Upper lobe of left lung (tissue), 6 donors: ENCODE data around the gene GSTM4. TPM values are rescaled to one million over a fixed set of nuclear protein-coding genes. Genes with fewer than 3 reads are reported as not detected.
"Not testable (repeated sequence)": the region's sequence is repeated elsewhere in the genome, so short reads cannot be mapped to it uniquely, and the experiment has no call there.

Experiments used
- ATAC-seq, 2 donors: fragments of 200-7000 bp; cut with Tn5 transposase; one replicate each; pipeline ENCODE4 v1.9.1; 2022; ENCODE audit warnings: mild to moderate bottlenecking in 2 of 2, moderate library complexity in 2 of 2; ENCODE audit not compliant: low FRiP score in 2 of 2
- DNase-seq, 2 donors: peaks; one replicate each; pipeline ENCODE4 v3.0.0-alpha.2; 2019 to 2020
- H3K27ac ChIP-seq, 4 donors: fragments of 200-600 bp; sonication (generic); one replicate each; pipeline ENCODE4 v1.5.1; 2016 to 2019
- H3K27me3 ChIP-seq, 4 donors: fragments of 200-600 bp; sonication (generic); one replicate each; pipeline ENCODE4 v1.5.1; 2017 to 2019
- H3K36me3 ChIP-seq, 4 donors: fragments of 200-600 bp; sonication (generic); one replicate each; pipeline ENCODE4 v1.5.1; 2016 to 2019
- H3K4me1 ChIP-seq, 4 donors: fragments of 200-600 bp; sonication (generic); one replicate each; pipeline ENCODE4 v1.5.1; 2018 to 2019
- H3K4me3 ChIP-seq, 4 donors: fragments of 200-600 bp; sonication (generic); one replicate each; pipeline ENCODE4 v1.5.1; 2017 to 2019; ENCODE audit warnings: mild to moderate bottlenecking in 2 of 4, moderate library complexity in 1 of 4
- H3K9me3 ChIP-seq, 4 donors: fragments of 200-600 bp; sonication (generic); one replicate each; pipeline ENCODE4 v1.5.1; 2018 to 2019
- EP300 ChIP-seq, 4 donors: sonication (generic); formaldehyde crosslinking; IDR thresholded peaks; one replicate each; pipeline ENCODE4 v1.5.1; 2017; ENCODE audit warnings: antibody characterized with exemption in 4 of 4, control low read depth in 2 of 4
- POLR2A ChIP-seq, 4 donors: fragments of 450-650 bp; IDR thresholded peaks; one replicate each; pipeline ENCODE4 v1.5.1; 2016 to 2017; ENCODE audit warnings: antibody characterized with exemption in 4 of 4, mild to moderate bottlenecking in 2 of 4
- POLR2AphosphoS5 ChIP-seq, 2 donors: sonication (generic); formaldehyde crosslinking; IDR thresholded peaks; one replicate each; pipeline ENCODE4 v1.5.1; 2017; ENCODE audit warnings: antibody characterized with exemption in 2 of 2
- WGBS, 2 donors: methylation state at CpG; one replicate each; pipeline ENCODE4 v1.1.5; 2017 to 2018; 5-methylcytosine and 5-hydroxymethylcytosine counted together
- total RNA-seq, 6 donors: library from RNA; depleted of rRNA in 4 of 6; stranded (reverse); fragments of >200 nt in 4 of 6; gene quantifications; one replicate each; pipeline versions ENCODE4 v1.1.0 to v1.2.1, GENCODE V29; 2016 to 2021
- TF ChIP-seq, protein P1 (sequence below), 6 experiments: fragments of 450-650 bp in 4 of 6; fragments of 200-600 bp in 2 of 6; sonication (generic) in 2 of 6; IDR thresholded peaks; one replicate each; pipeline ENCODE4 v1.5.1; 2016 to 2019; ENCODE audit warnings: antibody characterized with exemption in 6 of 6
- donor health status: DM: no; HTN: no; CAD: no; lungs with moderate emphysema.
- donor health status: DM: no; HTN: yes; CAD: no; lungs with severe emphysema.

The GSTM4 gene
- total RNA-seq, 6 donors from 2014 or later, result 10.7 to 28.3 (median 15.9) TPM

GRCh38 chr1:109697066-109697465 is 41.2 kb downstream of the GSTM4 start:
- TF ChIP-seq, protein P1, sequence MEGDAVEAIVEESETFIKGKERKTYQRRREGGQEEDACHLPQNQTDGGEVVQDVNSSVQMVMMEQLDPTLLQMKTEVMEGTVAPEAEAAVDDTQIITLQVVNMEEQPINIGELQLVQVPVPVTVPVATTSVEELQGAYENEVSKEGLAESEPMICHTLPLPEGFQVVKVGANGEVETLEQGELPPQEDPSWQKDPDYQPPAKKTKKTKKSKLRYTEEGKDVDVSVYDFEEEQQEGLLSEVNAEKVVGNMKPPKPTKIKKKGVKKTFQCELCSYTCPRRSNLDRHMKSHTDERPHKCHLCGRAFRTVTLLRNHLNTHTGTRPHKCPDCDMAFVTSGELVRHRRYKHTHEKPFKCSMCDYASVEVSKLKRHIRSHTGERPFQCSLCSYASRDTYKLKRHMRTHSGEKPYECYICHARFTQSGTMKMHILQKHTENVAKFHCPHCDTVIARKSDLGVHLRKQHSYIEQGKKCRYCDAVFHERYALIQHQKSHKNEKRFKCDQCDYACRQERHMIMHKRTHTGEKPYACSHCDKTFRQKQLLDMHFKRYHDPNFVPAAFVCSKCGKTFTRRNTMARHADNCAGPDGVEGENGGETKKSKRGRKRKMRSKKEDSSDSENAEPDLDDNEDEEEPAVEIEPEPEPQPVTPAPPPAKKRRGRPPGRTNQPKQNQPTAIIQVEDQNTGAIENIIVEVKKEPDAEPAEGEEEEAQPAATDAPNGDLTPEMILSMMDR (IDR thresholded peaks at IDR 0.05), result no peak
- TF ChIP-seq POLR2AphosphoS5 (IDR thresholded peaks at IDR 0.05) (no peak), POLR2A (IDR thresholded peaks at IDR 0.05) (no peak), EP300 (IDR thresholded peaks at IDR 0.05) (no peak)
- Histone ChIP-seq H3K9me3 (no peaks in the 10 kb centered on the region), H3K27me3 (no peaks in the 10 kb centered on the region), H3K27ac (no peak overlapping the region), H3K4me1 (no peaks in the 10 kb centered on the region), H3K4me3 (no peak overlapping the region), H3K36me3 (no peaks in the 10 kb centered on the region)
- DNase-seq, result no peak
- no peak for ATAC-seq
- WGBS, 2 donors, result no CpG with 5 or more reads among the region's 4 CpGs

DNA sequence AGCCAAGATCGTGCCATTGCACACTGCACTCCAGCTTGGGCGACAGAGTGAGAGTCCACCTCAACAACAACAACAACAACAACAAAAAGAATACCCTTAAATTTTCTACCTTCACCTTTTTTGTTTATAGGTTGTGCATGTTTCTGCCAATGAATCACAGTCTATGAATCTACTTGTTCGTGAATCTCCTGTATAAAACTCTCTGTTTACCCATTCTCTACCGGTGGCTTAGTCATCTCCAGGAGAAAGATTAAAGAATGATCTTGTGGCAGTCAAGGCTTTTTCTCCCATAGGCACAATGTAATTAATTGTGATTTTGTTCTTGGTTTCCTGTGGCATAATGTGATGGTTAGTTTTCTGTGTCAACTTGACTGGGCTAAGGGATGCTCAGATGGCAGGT is 42.0 kb downstream of the GSTM4 start:
- WGBS, 2 donors, result no CpG with 5 or more reads among the region's 4 CpGs
- H3K4me1 ChIP-seq, result not testable (repeated sequence)

GRCh38 chr1:109702940-109703339 is 47.0 kb downstream of the GSTM4 start:
- not testable (repeated sequence) for H3K27ac ChIP-seq, H3K9me3 ChIP-seq, H3K27me3 ChIP-seq, H3K36me3 ChIP-seq, ATAC-seq, DNase-seq, H3K4me1 ChIP-seq, H3K4me3 ChIP-seq
- WGBS, 2 donors, result 69 to 84% methylated on average over 3 of the region's 3 CpGs

More for the DNA sequence above, 42.0 kb downstream of the GSTM4 start:
- not testable (repeated sequence) for H3K9me3 ChIP-seq, H3K27me3 ChIP-seq, H3K27ac ChIP-seq, DNase-seq, H3K4me3 ChIP-seq, H3K36me3 ChIP-seq, ATAC-seq

GRCh38 chr1:109704173-109704572 is 48.3 kb downstream of the GSTM4 start:
- ATAC-seq, result no peak
- DNase-seq, result no peak

DNA sequence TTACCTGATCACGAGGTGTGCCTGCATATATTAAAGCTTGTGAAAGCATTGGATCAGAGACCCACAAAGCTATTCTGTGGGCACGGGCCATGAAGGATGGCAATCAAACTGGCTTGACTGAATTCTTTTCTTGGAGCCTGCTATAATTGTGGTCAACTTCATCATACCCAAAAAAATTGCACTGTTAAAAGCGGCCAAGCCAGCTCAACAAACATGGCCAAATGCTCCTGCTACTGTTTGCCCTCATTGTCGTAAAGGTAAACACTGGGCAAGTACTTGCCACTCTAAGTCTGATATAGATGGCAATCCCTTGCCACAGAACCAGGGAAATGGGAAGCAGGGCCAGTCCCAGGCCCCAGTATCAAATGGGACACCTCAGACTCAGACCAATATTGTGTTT is 49.5 kb downstream of the GSTM4 start:
- Histone ChIP-seq H3K27me3 (no peaks in the 10 kb centered on the region), H3K9me3 (peaks cover 0 to 11% (median 1%) of the 10 kb centered on the region in 4 donors), H3K36me3 (no peaks in the 10 kb centered on the region), H3K4me1 (no peaks in the 10 kb centered on the region), H3K27ac (no peak overlapping the region), H3K4me3 (no peak overlapping the region)
- TF ChIP-seq POLR2AphosphoS5 (IDR thresholded peaks at IDR 0.05), result no peak
- TF ChIP-seq POLR2A (IDR thresholded peaks at IDR 0.05), result no peak
- TF ChIP-seq EP300 (IDR thresholded peaks at IDR 0.05), result no peak
- TF ChIP-seq, protein P1 (IDR thresholded peaks at IDR 0.05), result no peak
- DNase-seq, result no peak
- no peak for ATAC-seq
- WGBS, 2 donors, result 59 to 69% methylated on average over 4 of the region's 4 CpGs

More at GRCh38 chr1:109704173-109704572, 48.3 kb downstream of the GSTM4 start:
- H3K4me3 ChIP-seq, result no peak overlapping the region
- TF ChIP-seq POLR2AphosphoS5 (IDR thresholded peaks at IDR 0.05) (no peak), POLR2A (IDR thresholded peaks at IDR 0.05) (no peak), EP300 (IDR thresholded peaks at IDR 0.05) (no peak)
- TF ChIP-seq, protein P1 (IDR thresholded peaks at IDR 0.05), result no peak
- peaks cover 0 to 11% (median 1%) of the 10 kb centered on the region in 4 donors for H3K9me3 ChIP-seq
- H3K36me3 ChIP-seq, result no peaks in the 10 kb centered on the region
- no peaks in the 10 kb centered on the region for H3K4me1 ChIP-seq
- H3K27ac ChIP-seq, result no peak overlapping the region
- H3K27me3 ChIP-seq, result no peaks in the 10 kb centered on the region
- WGBS, 2 donors, result 70 to 79% methylated on average over 8 of the region's 8 CpGs

DNA sequence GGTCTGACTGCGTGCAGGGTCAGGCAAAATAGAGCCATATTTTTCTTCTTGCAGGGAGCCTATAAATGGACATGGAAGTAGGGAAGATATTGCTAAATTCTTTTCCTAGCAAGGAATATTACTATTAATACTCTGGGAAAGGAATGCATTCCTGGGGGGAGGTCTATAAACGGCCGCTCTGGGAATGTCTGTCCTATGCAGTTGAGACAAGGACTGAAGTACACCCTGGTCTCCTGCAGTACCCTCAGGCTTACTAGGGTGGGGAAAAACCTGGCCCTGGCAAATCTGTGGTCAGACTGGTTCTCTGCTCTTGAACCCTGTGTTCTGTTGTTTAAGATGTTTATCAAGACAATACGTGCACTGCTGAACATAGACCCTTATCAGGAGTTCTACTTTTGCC is 53.0 kb downstream of the GSTM4 start:
- not testable (repeated sequence) for H3K4me3 ChIP-seq, H3K27me3 ChIP-seq, ATAC-seq, H3K36me3 ChIP-seq, H3K4me1 ChIP-seq, DNase-seq, H3K27ac ChIP-seq
- WGBS, 2 donors, result 63 to 79% methylated on average over 4 of the region's 4 CpGs
- peaks cover 0 to 11% (median 1%) of the 10 kb centered on the region in 4 donors for H3K9me3 ChIP-seq

DNA sequence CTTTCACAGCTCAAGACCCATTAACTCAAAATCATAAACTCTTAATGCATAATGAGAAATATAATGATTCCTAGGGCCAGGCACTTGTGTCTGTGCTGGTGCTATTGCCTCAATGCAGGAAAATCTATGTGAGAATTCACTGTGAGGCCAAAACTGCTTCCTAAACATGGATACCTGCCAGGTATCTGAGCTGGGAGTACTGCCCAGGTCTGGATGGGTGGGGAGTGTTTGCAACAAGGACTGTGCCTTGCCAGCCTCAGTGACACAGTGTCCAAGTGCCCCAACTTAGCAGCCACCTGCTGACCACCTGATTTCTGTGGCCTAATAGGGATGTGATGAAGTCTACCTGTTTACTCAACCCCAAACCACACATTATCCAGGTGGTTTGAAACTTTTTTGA is 53.9 kb downstream of the GSTM4 start:
- not testable (repeated sequence) for H3K27ac ChIP-seq, H3K4me3 ChIP-seq, H3K4me1 ChIP-seq, H3K36me3 ChIP-seq, DNase-seq, ATAC-seq, H3K27me3 ChIP-seq
- H3K9me3 ChIP-seq, result peaks cover 0 to 11% (median 1%) of the 10 kb centered on the region in 4 donors

Other genes starting within 250 kb of the GSTM4 start
- gene PSMA5, start 229.7 kb upstream of the GSTM4 start, total RNA-seq, result 10 to 100 TPM; 15.2 to 69.5 (median 29.8) TPM
- 1 to 10 TPM in 4 of 6 donors, under 1 TPM in 2; 0.30 to 3.1 (median 1.1) TPM for gene SYPL2, start 189.6 kb upstream of the GSTM4 start, total RNA-seq
- 10 to 100 TPM in 1 of 6 donors, 1 to 10 TPM in 5; 2.3 to 19.9 (median 5.3) TPM for gene ATXN7L2, start 172.2 kb upstream of the GSTM4 start, total RNA-seq
- 10 to 100 TPM in 3 of 6 donors, 1 to 10 TPM in 3; 4.2 to 16.4 (median 9.9) TPM for gene CYB561D1, start 162.0 kb upstream of the GSTM4 start, total RNA-seq
- gene AMIGO1, start 146.4 kb upstream of the GSTM4 start, total RNA-seq, result 10 to 100 TPM in 2 of 6 donors, 1 to 10 TPM in 4; 1.0 to 11.8 (median 8.3) TPM
- gene GPR61, start 116.2 kb upstream of the GSTM4 start, total RNA-seq, result not detected
- gene GNAI3, start 107.5 kb upstream of the GSTM4 start, total RNA-seq, result 1 to 10 TPM; 2.2 to 9.0 (median 6.0) TPM
- gene GNAT2, start 36.5 kb upstream of the GSTM4 start, total RNA-seq, result under 1 TPM in 2 of 6 donors, not detected in 4; 0.20 to 0.46 TPM
- gene AMPD2, start 36.3 kb upstream of the GSTM4 start, total RNA-seq, result 100 to 1,000 TPM in 1 of 6 donors, 10 to 100 TPM in 5; 39.5 to 183 (median 58.9) TPM
- 100 to 1,000 TPM in 1 of 6 donors, 10 to 100 TPM in 5; 19.0 to 263 (median 31.6) TPM for gene GSTM2, start 12.0 kb downstream of the GSTM4 start, total RNA-seq
- 10 to 100 TPM in 2 of 6 donors, not detected in 4; 11.8 to 33.0 TPM for gene GSTM1, start 31.7 kb downstream of the GSTM4 start, total RNA-seq
- 10 to 100 TPM in 3 of 6 donors, 1 to 10 TPM in 2, under 1 TPM in 1; 1.00 to 24.3 (median 8.3) TPM for gene GSTM5, start 56.2 kb downstream of the GSTM4 start, total RNA-seq
- gene GSTM3, start 84.9 kb downstream of the GSTM4 start, total RNA-seq, result 10 to 100 TPM in 3 of 6 donors, 1 to 10 TPM in 3; 4.9 to 23.3 (median 11.2) TPM
- under 1 TPM in 1 of 6 donors, not detected in 5; 0.20 TPM for gene EPS8L3, start 107.8 kb downstream of the GSTM4 start, total RNA-seq